HepG2 (cell line): ENCODE data around the gene ZNF652. TPM values are rescaled to one million over a fixed set of nuclear protein-coding genes. Genes with fewer than 3 reads are reported as not detected.

Experiments used
- CENPT ChIP-seq: sonication (generic); formaldehyde crosslinking; IDR thresholded peaks from 2 replicates; pipeline ENCODE4 v1.8.0; 2022; ENCODE audit warnings: low read depth, mild to moderate bottlenecking, moderate library complexity, missing genetic modification reagents
- HES4 ChIP-seq: sonication (generic); formaldehyde crosslinking; IDR thresholded peaks from 2 replicates; pipeline ENCODE4 v1.9.0; 2021; ENCODE audit warnings: mild to moderate bottlenecking, missing genetic modification reagents, borderline replicate concordance
- HINFP ChIP-seq: sonication (generic); formaldehyde crosslinking; IDR thresholded peaks from 2 replicates; pipeline ENCODE4 v1.4.0; 2020; ENCODE audit warnings: low read depth, mild to moderate bottlenecking, missing genetic modification reagents
- KDM5A ChIP-seq: fragments of 200-600 bp; sonication (generic); IDR thresholded peaks from 2 replicates; pipeline ENCODE4 v1.7.0; 2018; ENCODE audit warnings: antibody characterized with exemption, mild to moderate bottlenecking, low read length, borderline replicate concordance
- KDM5B ChIP-seq: sonication (generic); formaldehyde crosslinking; IDR thresholded peaks from 2 replicates; pipeline ENCODE4 v1.4.0; 2020; ENCODE audit warnings: missing genetic modification reagents, mild to moderate bottlenecking, borderline replicate concordance
- KLF15 ChIP-seq: sonication (generic); formaldehyde crosslinking; IDR thresholded peaks from 2 replicates; pipeline ENCODE4 v1.8.1; 2023; ENCODE audit warnings: borderline replicate concordance, mild to moderate bottlenecking, inconsistent platforms, missing genetic modification reagents, mixed read lengths
- MAX ChIP-seq: IDR thresholded peaks from 2 replicates; pipeline ENCODE4 v1.6.1; 2012; ENCODE audit warnings: inconsistent platforms
- NFE2L1 ChIP-seq: sonication (generic); formaldehyde crosslinking; IDR thresholded peaks from 2 replicates; pipeline ENCODE4 v1.4.0; 2020; ENCODE audit warnings: missing genetic modification reagents, mild to moderate bottlenecking, borderline replicate concordance
- NR3C1 ChIP-seq: sonication (generic); formaldehyde crosslinking; IDR thresholded peaks from 2 replicates; pipeline ENCODE4 v1.4.0; 2020; ENCODE audit warnings: missing genetic modification reagents
- POLR2AphosphoS5 ChIP-seq: IDR thresholded peaks from 2 replicates; pipeline ENCODE4 v1.6.1; 2012; ENCODE audit warnings: low read depth, low read length
- REPIN1 ChIP-seq: sonication (generic); formaldehyde crosslinking; IDR thresholded peaks from 2 replicates; pipeline ENCODE4 v1.8.0; 2022; ENCODE audit warnings: missing genetic modification reagents, low read depth, mild to moderate bottlenecking, borderline replicate concordance
- ZBTB44 ChIP-seq: sonication (generic); formaldehyde crosslinking; IDR thresholded peaks from 2 replicates; pipeline ENCODE4 v1.4.0; 2020; ENCODE audit warnings: missing genetic modification reagents
- ZFX ChIP-seq: sonication (generic); formaldehyde crosslinking; IDR thresholded peaks from 2 replicates; pipeline ENCODE4 v1.4.0; 2020; ENCODE audit warnings: mild to moderate bottlenecking, low read depth, missing genetic modification reagents, moderate library complexity
- ZFY ChIP-seq: sonication (generic); formaldehyde crosslinking; IDR thresholded peaks from 2 replicates; pipeline ENCODE4 v1.4.0; 2020; ENCODE audit warnings: missing genetic modification reagents
- ZNF136 ChIP-seq: sonication (generic); formaldehyde crosslinking; IDR thresholded peaks from 2 replicates; pipeline ENCODE4 v1.8.1; 2022; ENCODE audit warnings: low read depth, mild to moderate bottlenecking, moderate library complexity, missing genetic modification reagents
- ZNF230 ChIP-seq: sonication (generic); formaldehyde crosslinking; IDR thresholded peaks from 2 replicates; pipeline ENCODE4 v1.4.0; 2020; ENCODE audit warnings: mild to moderate bottlenecking, missing genetic modification reagents
- ZNF260 ChIP-seq: sonication (generic); formaldehyde crosslinking; IDR thresholded peaks from 2 replicates; pipeline ENCODE4 v1.4.0; 2020; ENCODE audit warnings: missing genetic modification reagents, low read depth, mild to moderate bottlenecking, borderline replicate concordance
- ZNF691 ChIP-seq: sonication (generic); formaldehyde crosslinking; IDR thresholded peaks from 2 replicates; pipeline ENCODE4 v1.4.0; 2020; ENCODE audit warnings: missing genetic modification reagents, low read depth, mild to moderate bottlenecking, borderline replicate concordance
- ZNF749 ChIP-seq: sonication (generic); formaldehyde crosslinking; IDR thresholded peaks from 2 replicates; pipeline ENCODE4 v1.8.0; 2022; ENCODE audit warnings: mild to moderate bottlenecking, missing genetic modification reagents, moderate library complexity, borderline replicate concordance
- polyA plus RNA-seq, 8 experiments: library from polyadenylated mRNA; depleted of rRNA in 3 of 8; stranded (reverse) in 7 of 8; unstranded in 1 of 8; fragments of >200 nt; fragmentation: Illumina TruSeq in 4 of 8; extraction: Trizol in 4 of 8; gene quantifications; 2 replicates each; pipeline versions ENCODE4 v1.2.1 to v1.2.3, GENCODE V29; 2011 to 2016; ENCODE audit warnings: low read depth in 4 of 8, missing spikeins in 1 of 8, mixed read lengths in 1 of 8; ENCODE audit not compliant: insufficient read depth in 1 of 8
- total RNA-seq, 5 experiments: library from RNA; depleted of rRNA; stranded (reverse); fragments of >200 nt; fragmentation: Illumina TruSeq; extraction: Trizol; gene quantifications; 2 replicates each; pipeline ENCODE4 v1.2.3, GENCODE V29; 2016; ENCODE audit warnings: low read depth in 1 of 5

The ZNF652 gene
- total and polyA plus RNA-seq, 2 of the 13 experiments (the other 11 are each of a cell fraction or from before 2014, with no cell fraction given) = 16.2 to 30.2 TPM

DNA sequence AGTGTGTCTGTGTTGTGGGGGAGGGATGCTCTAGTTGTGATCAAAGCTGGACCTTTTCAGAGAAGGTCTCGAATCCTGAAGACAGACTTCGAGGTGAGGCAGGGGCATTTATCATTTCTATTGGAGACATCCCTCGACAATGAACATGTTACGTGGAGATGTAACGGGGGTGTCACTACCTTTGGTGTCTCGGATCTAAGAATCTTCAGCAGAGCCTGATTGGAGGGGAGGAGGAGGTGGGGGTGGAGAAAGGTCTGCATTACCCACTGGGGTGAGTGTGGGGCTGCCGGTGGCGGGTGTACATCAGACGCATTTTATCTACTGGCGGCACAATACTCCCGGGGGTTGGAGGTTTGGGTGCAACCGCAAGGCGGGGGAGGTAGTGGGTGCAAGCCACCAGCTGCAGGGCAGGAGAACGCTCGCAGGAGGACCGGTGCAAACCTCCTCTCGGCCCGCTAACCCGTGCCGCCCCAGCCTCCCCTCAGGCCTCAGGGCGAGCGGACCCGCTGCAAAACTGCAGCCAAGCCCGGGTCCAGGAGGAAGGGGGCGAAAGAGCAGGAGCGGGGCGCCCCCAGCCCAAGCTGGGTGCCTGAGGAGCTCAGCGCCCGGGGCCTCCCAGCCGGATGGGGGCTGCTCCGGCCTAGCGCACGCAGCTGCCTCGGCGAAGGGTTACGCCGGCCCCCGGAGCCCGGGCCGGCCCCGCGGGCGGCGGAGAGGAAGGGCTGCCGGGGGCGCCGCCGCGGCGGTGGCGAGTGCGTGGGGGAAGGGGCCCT, 735 bp downstream of the ZNF652 start (continued):
- TF ChIP-seq ZNF136 (CRISPR knock-in tag) = 0 out of 2 replicates have a peak, but pooled peaks have one; percentile 64
- no peak; the same call in 1 of the 2 replicates for TF ChIP-seq POLR2AphosphoS5
- TF ChIP-seq ZFX = peak; percentile 86
- 0 out of 2 replicates have a peak, but pooled peaks have one; percentile 9 for TF ChIP-seq HINFP (CRISPR knock-in tag)
- peak; percentile 16; the same call in 1 of the 2 replicates for TF ChIP-seq REPIN1 (CRISPR knock-in tag)
- 0 out of 2 replicates have a peak, but pooled peaks have one; percentile 30 for TF ChIP-seq KDM5A
- peak; percentile 95; the same call in 1 of the 2 replicates for TF ChIP-seq ZFY
- peak; percentile 48; the same call in 1 of the 2 replicates for TF ChIP-seq KLF15 (CRISPR knock-in tag)
- 0 out of 2 replicates have a peak, but pooled peaks have one; percentile 37 for TF ChIP-seq NFE2L1 (CRISPR knock-in tag)
- TF ChIP-seq ZBTB44 (CRISPR knock-in tag) = no peak
- peak; percentile 27; the same call in 1 of the 2 replicates for TF ChIP-seq ZNF749
- TF ChIP-seq ZNF691 (CRISPR knock-in tag) = peak; percentile 64; the same call in 1 of the 2 replicates
- TF ChIP-seq ZNF230 = 0 out of 2 replicates have a peak, but pooled peaks have one; percentile 33
- no peak for TF ChIP-seq MAX
- peak; percentile 86 for TF ChIP-seq HES4 (CRISPR knock-in tag)
- no peak for TF ChIP-seq NR3C1 (CRISPR knock-in tag)
- TF ChIP-seq KDM5B (CRISPR knock-in tag) = peak; percentile 19
- TF ChIP-seq CENPT (CRISPR knock-in tag) = 0 out of 2 replicates have a peak, but pooled peaks have one; percentile 31
- TF ChIP-seq ZNF260 (CRISPR knock-in tag) = no peak
